ENCODE data around the gene ADGRD1. TPM values are rescaled to one million over a fixed set of nuclear protein-coding genes. Genes with fewer than 3 reads are reported as not detected.

ADGRD1 gene
- total and polyA plus RNA-seq, 2 of the 8 experiments (the other 6 are each of a cell fraction or from before 2014, with no cell fraction given) = 0.36 to 0.48 TPM

- Histone ChIP-seq H4K91ac (replicated peaks; ENCODE audit: insufficient read length, low read length) (no peak overlapping the region), H3K27ac (ENCODE audit: low read depth, low read length) (no peak overlapping the region), H2AFZ (ENCODE audit: low read length) (no peak overlapping the region), H3K4ac (replicated peaks; ENCODE audit: insufficient read length, low read depth, low read length) (no peak overlapping the region), H2BK20ac (ENCODE audit: low read length) (0 out of 2 replicates have a peak overlapping the region, but pooled peaks have one; percentile 16), H3K4me3 (ENCODE audit: extremely low read depth in 1 of 4, insufficient read depth in 2 of 4, low read depth in 3 of 4, low read length in 4 of 4) (no peak overlapping the region), H2AK5ac (ENCODE audit: low read depth, low read length) (no peak overlapping the region), H4K8ac (ENCODE audit: extremely low read depth, insufficient read depth, low read length) (no peak overlapping the region), H3K9me3 (ENCODE audit: insufficient read depth in 2 of 2, low read depth in 1 of 2, low read length in 1 of 2) (no peaks in the 10 kb centered on the region), H3K56ac (replicated peaks; ENCODE audit: insufficient read length, low read depth, low read length) (peak overlapping the region; percentile 77), H3K79me2 (ENCODE audit: control insufficient read depth in 1 of 2, insufficient read depth in 2 of 2, low read length in 2 of 2) (no peaks in the 10 kb centered on the region), H3K23ac (ENCODE audit: insufficient read length) (no peak overlapping the region), H3K14ac (ENCODE audit: insufficient read length) (no peak overlapping the region), H2BK12ac (ENCODE audit: low read depth, low read length) (no peak overlapping the region), H4K5ac (ENCODE audit: insufficient read length, low read depth, low read length) (no peak overlapping the region), H3K79me1 (ENCODE audit: low read depth, low read length) (no peaks in the 10 kb centered on the region), H2BK5ac (ENCODE audit: low read depth, low read length) (no peak overlapping the region), H3K18ac (ENCODE audit: extremely low read depth, low read length) (no peak overlapping the region), H3K4me2 (ENCODE audit: insufficient read depth in 1 of 2, low read depth in 2 of 2, low read length in 2 of 2) (no peak overlapping the region), H2BK15ac (ENCODE audit: low read length) (no peak overlapping the region), H3K4me1 (replicated peaks in 1 of 4; ENCODE audit: control insufficient read depth in 3 of 4, insufficient read depth in 4 of 4, low read length in 3 of 4) (no peaks in the 10 kb centered on the region; a peak in 1 of 7 replicates), H3K36me3 (ENCODE audit: control insufficient read depth in 2 of 4, insufficient read depth in 4 of 4, low read length in 3 of 4) (no peaks in the 10 kb centered on the region; a peak in 1 of 8 replicates), H3K27me3 (replicated peaks in 1 of 4; ENCODE audit: control insufficient read depth in 3 of 4, extremely low read depth in 1 of 4, insufficient read depth in 3 of 4, low read length in 3 of 4) (no peaks in the 10 kb centered on the region), H3K23me2 (ENCODE audit: low read depth, low read length) (peaks cover 8% of the 10 kb centered on the region), H2BK120ac (replicated peaks; ENCODE audit: low read depth, low read length) (no peak overlapping the region), H3K9ac (replicated peaks in 1 of 4; ENCODE audit: extremely low read depth in 1 of 4, low read depth in 3 of 4, low read length in 3 of 4) (no peak overlapping the region), H4K20me1 (replicated peaks in 1 of 2; ENCODE audit: control insufficient read depth in 1 of 2, insufficient read depth in 2 of 2, low read length in 2 of 2) (no peaks in the 10 kb centered on the region)
- no peak for DNase-seq (ENCODE audit: low read depth in 1 of 2, low spot score in 2 of 2)
- ChIA-PET POLR2A (ENCODE audit: partially characterized antibody) (no interaction called here), CTCF (ENCODE audit: partially characterized antibody) (interaction anchor here (1.7 kb wide), 1 partner anchor 183 kb away, joined by 4 read pairs; no protein-coding TSS in a partner anchor)
- FAIRE-seq = no peak
- WGBS, 2 experiments (ENCODE audit: extremely low coverage in 1 of 2, insufficient coverage in 1 of 2, insufficient read length in 1 of 2, insufficient replicate concordance in 2 of 2, low coverage in 1 of 2, low lambda C conversion rate in 2 of 2, missing lambda C conversion rate in 1 of 2) = 92 to 100% methylated on average over 4 to 5 of the region's 5 CpGs
- TF ChIP-seq TBP (IDR thresholded peaks at IDR 0.05; ENCODE audit: low read depth, low read length) (no peak), RBBP5 (IDR thresholded peaks at IDR 0.05; ENCODE audit: borderline replicate concordance, low read depth, low read length) (no peak), HDAC2 (IDR thresholded peaks at IDR 0.05; ENCODE audit: borderline replicate concordance in 1 of 2, low read depth in 2 of 2, low read length in 2 of 2) (no peak), GTF2F1 (IDR thresholded peaks at IDR 0.05; ENCODE audit: borderline replicate concordance, low read depth, low read length) (no peak), MAX (IDR thresholded peaks at IDR 0.05) (no peak), SP1 (IDR thresholded peaks at IDR 0.05; ENCODE audit: low read depth, low read length) (no peak), ATF2 (IDR thresholded peaks at IDR 0.05; ENCODE audit: low read length) (no peak), KDM5A (IDR thresholded peaks at IDR 0.05; ENCODE audit: low read length) (no peak), JUND (IDR thresholded peaks at IDR 0.05; ENCODE audit: low read length) (no peak), SIRT6 (IDR thresholded peaks at IDR 0.05; ENCODE audit: low read length) (no peak)
These were observed 146.4 kb downstream of the ADGRD1 start for GRCh38 chr12:131100031-131100674.

Measured in H1 (cell line).